RPMI8226 (cell line): ENCODE data around the gene SUGT1.
"Not testable (repeated sequence)": the region's sequence is repeated elsewhere in the genome, so short reads cannot be mapped to it uniquely, and the experiment has no call there.

ENCODE experiments used
- DNase-seq: peaks from one replicate; pipeline ENCODE4 v3.0.0-alpha.2; 2015

Gene SUGT1

DNA sequence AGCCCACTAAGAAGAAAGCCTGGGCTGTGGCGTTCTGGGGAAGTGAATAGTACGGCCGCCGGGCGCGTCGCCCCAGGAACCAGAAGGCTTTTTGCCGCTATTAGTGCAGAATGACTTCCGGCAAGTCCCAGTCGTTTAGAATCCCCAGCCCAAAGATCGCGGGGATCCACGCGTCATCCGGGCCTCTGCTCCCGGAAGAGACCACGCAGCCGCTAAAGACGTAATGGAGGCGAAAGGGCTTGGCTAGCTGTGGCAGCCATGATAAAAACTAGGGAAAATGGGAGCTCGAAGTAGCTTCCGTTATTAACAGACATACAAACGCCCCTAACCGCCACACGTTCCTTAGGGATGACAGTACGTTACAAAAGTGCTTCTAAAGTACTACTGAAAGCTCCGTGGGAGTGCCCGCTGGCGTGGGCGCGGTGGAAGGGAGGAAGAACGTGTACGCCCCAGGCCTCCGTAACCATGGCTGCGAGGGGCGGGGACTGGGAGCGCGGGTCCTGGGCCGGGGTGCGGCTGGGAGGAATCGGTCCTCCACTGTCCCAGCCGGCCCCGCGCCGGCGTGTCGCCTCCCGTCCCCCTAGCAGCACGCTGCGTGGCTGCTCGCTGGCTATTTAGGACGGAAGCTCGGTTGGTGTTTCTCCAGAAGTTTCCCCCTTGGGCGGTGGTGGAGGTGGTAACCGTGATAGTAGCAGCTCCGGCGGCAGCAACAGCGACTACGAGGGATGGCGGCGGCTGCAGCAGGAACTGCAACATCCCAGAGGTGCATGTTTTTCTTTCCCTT lies at the start of gene SUGT1:
Gene SUGT1 (plus strand): TSS at position 641 of the 784 bp plus-strand sequence. CDS start 85 bp downstream, at position 726.
- DNase-seq, result peak; percentile 96

DNA sequence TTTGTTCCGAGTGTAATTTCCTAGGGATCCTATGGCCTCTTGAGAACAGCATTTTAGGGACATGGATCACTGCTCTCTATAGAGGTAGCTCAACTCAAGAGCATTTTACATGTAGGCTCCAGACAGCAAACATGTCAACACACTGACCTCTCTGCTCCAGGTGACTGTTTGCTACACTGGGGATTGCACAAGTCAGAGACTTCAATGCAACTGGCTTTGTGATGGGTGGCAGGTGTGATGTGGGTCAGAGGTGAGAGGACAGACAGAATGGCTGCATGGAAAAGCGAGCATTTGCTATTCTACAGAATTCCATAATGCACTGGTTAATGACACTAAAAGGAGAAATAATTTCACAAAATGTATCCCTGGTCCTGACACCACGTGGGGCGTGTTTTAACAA lies 49.3 kb upstream of the SUGT1 start:
- DNase-seq, result not testable (repeated sequence)

GRCh38 chr13:52606126-52606525 lies 46.5 kb upstream of the SUGT1 start:
- not testable (repeated sequence) for DNase-seq

- not testable (repeated sequence) for DNase-seq
Measured at GRCh38 chr13:52606795-52607194, 45.8 kb upstream of the SUGT1 start.

GRCh38 chr13:52608184-52608583 lies 44.5 kb upstream of the SUGT1 start:
- not testable (repeated sequence) for DNase-seq

GRCh38 chr13:52609013-52609606 lies 43.5 kb upstream of the SUGT1 start:
- peak; percentile 40 for DNase-seq

- DNase-seq, result not testable (repeated sequence)
Measured at GRCh38 chr13:52610158-52610557, 42.5 kb upstream of the SUGT1 start.

DNA sequence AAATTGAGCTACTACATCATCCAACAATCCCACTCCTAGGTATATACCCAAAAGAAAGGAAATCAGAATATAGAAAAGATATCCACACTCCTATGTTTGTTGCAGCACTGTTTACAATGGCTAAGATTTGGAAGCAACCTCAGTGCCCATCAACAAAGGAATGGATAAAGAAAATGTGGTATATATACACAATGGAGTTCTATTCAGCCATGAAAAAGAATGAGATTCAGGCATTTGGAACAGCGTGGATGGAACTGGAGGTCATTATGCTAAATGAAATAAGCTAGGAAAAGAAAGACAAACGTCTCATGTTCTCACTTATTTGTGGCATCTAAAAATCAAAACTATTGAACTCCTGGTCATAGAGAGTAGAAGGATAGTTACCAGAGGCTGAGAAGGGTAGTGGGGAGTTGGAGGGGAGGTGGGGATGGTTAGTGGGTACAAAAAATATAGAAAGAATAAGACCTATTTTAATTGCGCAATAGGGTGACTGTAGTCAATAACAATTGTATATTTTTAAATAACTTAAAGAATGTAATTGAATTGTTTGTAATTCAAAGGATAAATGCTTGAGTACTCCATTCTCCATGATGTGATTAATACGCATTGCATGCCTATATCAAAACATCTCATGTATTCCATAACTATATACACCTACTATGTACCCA lies 37.4 kb upstream of the SUGT1 start:
- DNase-seq, result no peak

- DNase-seq, result no peak
Measured at GRCh38 chr13:52615812-52616211, 36.8 kb upstream of the SUGT1 start.

- peak; percentile 85 for DNase-seq
Measured at GRCh38 chr13:52617070-52618060, 35.3 kb upstream of the SUGT1 start.

DNA sequence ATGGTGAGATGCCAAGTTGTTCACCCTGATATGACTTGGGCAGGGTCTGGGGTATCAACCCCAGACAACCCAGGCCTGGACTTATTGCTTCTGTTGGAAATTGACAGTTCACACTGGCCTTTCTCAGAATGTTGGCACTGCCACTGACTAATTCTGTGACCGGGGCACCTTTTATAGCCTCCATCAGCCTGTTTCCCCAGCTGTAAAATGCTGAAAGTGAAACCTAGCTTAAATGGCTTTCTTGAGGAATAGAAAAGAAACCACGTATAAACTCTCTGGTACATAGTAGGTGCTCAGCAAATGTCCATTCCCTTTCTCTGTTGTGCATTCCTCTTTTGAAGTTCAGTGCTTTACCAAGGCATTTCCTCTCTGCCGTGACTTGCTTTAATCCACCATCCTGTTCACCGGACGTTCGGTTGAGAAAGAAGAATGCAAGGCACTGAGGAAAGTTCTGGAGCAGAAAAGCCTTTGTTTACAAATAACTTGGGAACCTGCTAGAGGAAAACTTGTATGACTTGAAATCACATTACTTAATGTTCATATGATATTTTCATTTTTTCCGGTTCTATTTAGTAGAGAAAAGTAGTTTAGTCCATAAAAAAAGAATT lies 21.4 kb upstream of the SUGT1 start:
- DNase-seq, result not testable (repeated sequence)

DNA sequence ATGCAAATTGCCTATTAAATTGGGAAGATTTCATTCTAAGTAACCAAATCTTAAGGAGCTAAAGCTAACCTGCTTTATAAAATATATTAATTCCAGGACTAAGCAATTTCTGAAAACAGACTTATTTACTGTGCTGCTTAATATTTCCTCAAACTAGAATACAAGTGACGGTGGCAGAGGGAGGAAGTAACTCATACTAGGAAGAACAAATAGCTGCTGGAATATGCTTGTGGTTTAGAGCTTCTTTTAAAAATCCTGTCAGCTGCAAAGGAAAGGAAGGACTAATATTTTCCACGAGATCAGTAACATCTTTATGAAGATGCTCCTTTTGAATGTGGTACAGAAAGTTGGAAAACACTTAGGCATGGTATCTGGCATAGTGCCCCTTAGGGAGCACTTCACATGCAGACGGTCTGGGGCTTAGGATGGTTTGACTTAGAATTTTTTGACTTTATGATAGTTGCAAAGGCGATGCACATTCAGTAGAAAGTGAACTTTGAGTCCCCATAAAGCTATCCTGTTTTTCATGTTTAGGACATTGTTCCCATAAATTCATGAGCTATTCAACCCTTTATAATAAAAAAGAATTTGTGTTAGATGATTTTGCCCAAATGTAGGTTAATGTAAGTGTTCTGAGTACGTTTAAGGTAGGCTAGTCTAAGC lies 13.8 kb upstream of the SUGT1 start:
- no peak for DNase-seq

- DNase-seq, result no peak
Measured at GRCh38 chr13:52642131-52642530, 10.5 kb upstream of the SUGT1 start, which contains the start of gene HNRNPA1L2. Gene HNRNPA1L2, plus strand, starts transcription at chr13:52642431. Its CDS starts 62 bp downstream, at chr13:52642493.

- DNase-seq, result no peak
Measured at GRCh38 chr13:52644108-52644507, 8.5 kb upstream of the SUGT1 start.

- no peak for DNase-seq
Measured at GRCh38 chr13:52646967-52647366, 5.7 kb upstream of the SUGT1 start.

- no peak for DNase-seq
Measured at GRCh38 chr13:52650731-52651130, 1.9 kb upstream of the SUGT1 start.

DNA sequence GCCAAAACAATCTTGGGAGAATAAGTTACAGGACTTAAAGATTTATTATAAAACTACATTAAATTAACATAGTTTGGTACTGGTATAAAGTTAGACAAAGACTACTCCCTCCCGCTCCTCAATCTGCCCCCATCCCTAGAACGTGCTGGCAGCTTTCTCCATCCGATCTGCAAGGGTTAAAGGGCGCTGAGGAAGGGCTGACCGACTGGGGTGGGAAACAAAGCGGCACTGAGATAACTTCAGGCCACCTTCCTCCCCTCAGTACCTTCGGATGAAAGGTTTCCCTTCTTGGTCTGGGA lies 790 bp upstream of the SUGT1 start:
- DNase-seq, result no peak

GRCh38 chr13:52652980-52653303 lies 306 bp downstream of the SUGT1 start:
- no peak for DNase-seq

GRCh38 chr13:52659340-52659739 lies 6.7 kb downstream of the SUGT1 start:
- DNase-seq, result no peak

GRCh38 chr13:52664272-52664671 lies 11.6 kb downstream of the SUGT1 start:
- no peak for DNase-seq

DNA sequence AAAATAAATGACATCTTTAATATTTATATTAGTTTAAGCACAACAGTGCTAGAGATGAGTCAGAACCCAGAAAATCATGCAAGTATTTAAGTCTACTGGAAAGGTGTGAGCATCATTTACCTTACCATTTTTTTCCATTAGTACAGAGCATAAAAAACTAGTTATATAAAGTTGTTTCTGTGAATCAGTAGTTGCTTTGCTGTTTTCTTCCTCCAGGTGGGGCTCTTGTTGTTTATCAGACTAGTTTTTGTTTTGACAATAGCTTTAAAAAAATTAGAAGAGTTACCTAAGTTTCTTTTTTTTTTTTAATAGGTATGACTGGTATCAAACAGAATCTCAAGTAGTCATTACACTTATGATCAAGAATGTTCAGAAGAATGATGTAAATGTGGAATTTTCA lies 12.7 kb downstream of the SUGT1 start:
- DNase-seq, result peak; percentile 40

DNA sequence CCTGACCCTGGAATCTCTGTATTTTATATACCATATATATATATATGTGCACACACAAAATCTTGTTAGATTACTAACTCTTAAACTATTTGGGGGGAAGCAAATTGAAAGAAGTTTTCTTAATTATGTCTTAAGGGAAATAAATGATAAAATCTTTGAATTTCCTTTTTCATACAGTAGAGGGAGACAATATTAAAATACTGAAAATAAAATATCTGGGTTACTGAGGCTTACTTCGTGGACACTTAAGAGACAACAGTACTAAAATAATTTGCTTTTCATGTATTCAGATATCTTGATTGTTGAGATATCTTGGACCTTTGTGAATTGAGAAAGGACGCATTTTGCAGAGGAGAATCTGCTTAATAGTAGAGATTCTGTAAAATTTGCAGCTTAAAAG lies 17.0 kb downstream of the SUGT1 start:
- DNase-seq, result no peak
